ENCODE data around the gene MID1IP1.

The MID1IP1 gene

GRCh38 chrX:38816155-38816554 lies 14.9 kb downstream of the MID1IP1 start:
- no peak for DNase-seq (ENCODE audit: low read depth)

GRCh38 chrX:38817004-38817703 lies 15.9 kb downstream of the MID1IP1 start:
- DNase-seq (ENCODE audit: low read depth): no peak
- no peak overlapping the region for H3K4me3 ChIP-seq (ENCODE audit: control insufficient read depth, low read depth, low read length)
- TF ChIP-seq CTCF (IDR thresholded peaks at IDR 0.05; ENCODE audit: control insufficient read depth, insufficient read depth, low read depth, low read length, missing control alignments): no peak

More at GRCh38 chrX:38816155-38816554, 14.9 kb downstream of the MID1IP1 start:
- no peak for TF ChIP-seq CTCF (IDR thresholded peaks at IDR 0.05; ENCODE audit: control insufficient read depth, insufficient read depth, low read depth, low read length, missing control alignments)
- H3K4me3 ChIP-seq (ENCODE audit: control insufficient read depth, low read depth, low read length): no peak overlapping the region

DNA sequence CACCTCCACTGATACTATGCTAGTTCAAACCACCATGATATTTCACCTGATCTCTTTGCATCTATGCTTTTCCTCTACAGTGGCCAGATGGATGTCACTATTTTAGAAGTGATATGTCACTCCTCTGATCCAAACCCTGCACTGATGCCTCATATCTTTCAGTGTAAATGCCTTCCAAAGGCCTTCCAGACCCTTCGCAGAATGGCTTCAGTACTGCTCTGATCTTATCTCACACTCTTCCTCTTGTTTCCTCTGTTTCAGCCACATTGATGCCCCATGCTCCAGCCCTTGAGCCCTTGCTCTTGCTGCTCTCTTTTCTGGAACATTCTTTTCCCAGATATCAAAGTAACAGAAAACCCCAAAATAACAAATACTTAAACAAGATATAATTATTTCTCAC lies 17.9 kb downstream of the MID1IP1 start:
- no peak for DNase-seq (ENCODE audit: low read depth)
- no peak overlapping the region for H3K4me3 ChIP-seq (ENCODE audit: control insufficient read depth, low read depth, low read length)
- no peak for TF ChIP-seq CTCF (IDR thresholded peaks at IDR 0.05; ENCODE audit: control insufficient read depth, insufficient read depth, low read depth, low read length, missing control alignments)

DNA sequence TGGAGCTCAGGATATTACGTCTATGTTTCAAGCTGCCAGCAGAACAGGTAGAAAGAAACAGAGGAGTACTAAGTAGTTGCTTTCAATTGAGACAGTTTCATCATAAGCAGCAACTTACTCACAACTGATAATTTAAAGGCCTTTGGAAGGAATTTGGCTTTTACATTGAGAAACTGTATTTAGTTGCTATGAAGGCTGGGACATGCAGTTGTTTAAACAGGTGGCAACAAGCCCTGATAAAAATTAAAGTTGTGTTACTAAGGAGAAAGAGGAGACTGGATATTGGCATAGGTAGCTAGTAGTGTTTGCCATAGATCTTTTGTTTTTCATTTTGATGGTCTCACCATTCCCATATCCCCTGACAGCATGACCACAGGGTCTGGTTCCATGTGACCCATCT lies 18.4 kb downstream of the MID1IP1 start:
- H3K4me3 ChIP-seq (ENCODE audit: control insufficient read depth, low read depth, low read length): no peak overlapping the region
- TF ChIP-seq CTCF (IDR thresholded peaks at IDR 0.05; ENCODE audit: control insufficient read depth, insufficient read depth, low read depth, low read length, missing control alignments): no peak
- no peak for DNase-seq (ENCODE audit: low read depth)

DNA sequence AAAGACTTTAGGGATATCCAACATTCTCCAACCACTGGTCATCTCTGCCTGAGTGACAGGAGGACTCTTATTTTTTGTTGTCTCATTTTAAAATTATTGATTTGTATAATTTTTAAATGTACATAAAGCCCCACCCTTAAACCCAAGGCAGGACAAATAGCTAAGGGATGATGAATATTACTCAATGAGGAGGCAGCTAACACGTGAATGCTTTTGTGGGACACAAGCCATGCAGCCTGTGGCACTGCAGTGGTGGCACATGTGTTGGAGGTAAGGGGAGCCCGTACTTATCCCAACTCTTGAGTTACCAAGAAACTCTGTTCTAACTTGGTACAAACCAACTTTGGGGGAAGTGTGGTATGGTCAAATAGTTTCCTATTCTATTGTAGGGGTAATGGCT lies 19.5 kb downstream of the MID1IP1 start:
- no peak for TF ChIP-seq CTCF (IDR thresholded peaks at IDR 0.05; ENCODE audit: control insufficient read depth, insufficient read depth, low read depth, low read length, missing control alignments)
- no peak for DNase-seq (ENCODE audit: low read depth)
- no peak overlapping the region for H3K4me3 ChIP-seq (ENCODE audit: control insufficient read depth, low read depth, low read length)

DNA sequence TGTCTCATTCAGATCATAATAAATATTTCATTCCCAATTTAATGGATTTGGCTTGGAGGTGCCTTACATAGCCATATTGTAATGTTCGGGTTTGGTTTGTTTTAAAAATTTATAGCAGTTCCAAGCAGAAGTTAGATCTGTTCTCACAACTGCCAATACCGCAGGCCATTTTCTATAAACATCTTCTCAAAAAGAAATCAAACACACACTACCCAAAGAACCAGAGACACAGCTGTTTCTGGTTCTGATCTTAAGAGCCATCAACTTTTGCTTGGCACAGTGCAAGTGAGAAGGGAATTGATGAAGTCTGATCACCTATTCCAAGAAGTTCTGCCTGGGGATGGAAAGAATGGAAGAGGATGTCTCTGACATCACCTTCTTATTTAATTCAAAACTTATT lies 22.9 kb downstream of the MID1IP1 start:
- no peak for DNase-seq (ENCODE audit: low read depth)
- no peak overlapping the region for H3K4me3 ChIP-seq (ENCODE audit: control insufficient read depth, low read depth, low read length)
- TF ChIP-seq CTCF (IDR thresholded peaks at IDR 0.05; ENCODE audit: control insufficient read depth, insufficient read depth, low read depth, low read length, missing control alignments): no peak

All from AG09309 (cell line).